Cardiac septum (tissue), 1 donor: ENCODE data around the gene MON1B. TPM values are rescaled to one million over a fixed set of nuclear protein-coding genes. Genes with fewer than 3 reads are reported as not detected.
"Not testable (repeated sequence)": the region's sequence is repeated elsewhere in the genome, so short reads cannot be mapped to it uniquely, and the experiment has no call there.

Experiments
- DNase-seq: peaks from one replicate; pipeline ENCODE4 v3.0.0-alpha.2; 2020; ENCODE audit warnings: low spot score
- intact Hi-C: fragments of 100-400 bp; cut with DNase I; formaldehyde crosslinking; loops from one replicate; pipeline ENCODE4 v1.14.0; 2022
- total RNA-seq: library from RNA; stranded (reverse); fragmentation: NEBNext Ultra II Directional; extraction: Animal tissue kit (Norgen Biotek cat#: 25700); gene quantifications from one replicate; pipeline ENCODE4 v1.2.1, GENCODE V29; 2021
- donor health status: DM: no; HTN: no; CAD: no.

The MON1B gene
- total RNA-seq, 1 donor from 2014 or later, result 21.3 TPM

- DNase-seq, result no peak
- intact Hi-C loops, result loop anchor here (10.0 kb wide), 2 partner anchors 431 to 761 kb away; no protein-coding TSS in a partner anchor
Measured at GRCh38 chr16:77233799-77234519, 43.0 kb downstream of the MON1B start.

DNA sequence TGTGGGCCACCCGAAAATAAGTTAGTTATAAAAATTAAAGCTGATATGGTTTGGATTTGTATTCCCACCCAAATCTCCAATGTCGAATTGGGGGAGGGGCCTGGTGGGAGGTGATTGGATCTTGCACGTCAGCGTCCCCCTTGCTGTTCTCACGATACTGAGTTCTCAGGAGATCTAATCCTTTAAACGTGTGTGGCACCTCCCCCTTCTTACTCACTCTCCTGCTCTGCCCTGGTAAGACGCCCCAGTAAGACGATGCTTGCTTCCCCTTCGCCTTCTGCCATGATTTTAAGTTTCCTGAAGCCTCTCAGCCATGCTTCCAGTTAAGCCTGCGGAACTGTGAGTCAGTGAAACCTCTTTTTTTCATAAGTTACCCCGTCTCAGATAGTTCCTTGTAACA lies 43.6 kb downstream of the MON1B start:
- intact Hi-C loops, result loop anchor here (10.0 kb wide), 2 partner anchors 430 to 760 kb away; no protein-coding TSS in a partner anchor
- DNase-seq, result no peak

DNA sequence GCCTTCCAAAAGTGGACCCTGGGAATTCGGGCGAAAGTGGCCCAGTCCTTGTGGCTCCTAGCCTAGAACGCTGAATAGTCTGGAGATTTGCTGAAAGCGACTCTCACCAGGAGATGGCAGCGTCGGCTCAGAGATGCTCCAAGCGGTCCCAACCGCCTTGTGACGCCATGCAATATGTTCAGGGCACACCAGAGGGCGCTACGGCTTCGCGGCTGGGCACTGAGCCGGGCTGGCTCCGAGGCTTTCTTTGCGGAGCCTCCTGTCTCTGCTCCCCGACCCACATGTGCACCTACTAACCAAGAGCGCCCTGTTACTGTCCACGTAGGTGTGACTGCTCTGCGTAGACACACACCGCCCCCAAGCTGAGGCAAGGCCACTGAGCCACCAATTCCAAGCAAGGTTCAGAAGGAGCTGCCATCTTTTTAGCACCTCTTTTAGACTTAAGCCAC lies 45.1 kb downstream of the MON1B start:
- DNase-seq, result peak; percentile 93
- intact Hi-C loops, result loop anchor here (1.0 to 10.0 kb wide), 3 partner anchors 346 to 759 kb away; no protein-coding TSS in a partner anchor

DNA sequence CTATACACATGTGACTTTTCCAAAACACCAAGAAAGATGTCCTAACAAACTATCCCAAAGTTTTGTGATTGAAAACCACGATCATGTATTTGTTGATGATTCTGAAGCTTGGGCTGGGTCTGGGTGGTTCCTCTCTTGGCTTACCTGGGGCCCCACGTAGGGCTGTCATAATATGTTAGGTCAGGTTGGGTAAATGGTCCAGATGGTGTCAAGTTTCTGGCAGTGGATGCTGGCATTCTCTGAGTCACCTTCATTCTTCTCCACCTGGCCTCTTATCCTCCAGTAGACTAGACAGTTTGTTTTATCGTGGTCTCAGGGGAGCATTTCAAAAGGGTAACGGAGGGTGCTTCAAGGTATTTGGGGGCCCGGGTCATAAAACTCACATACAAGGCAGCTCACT lies 47.6 kb downstream of the MON1B start:
- DNase-seq, result no peak
- intact Hi-C loops, result loop anchor here (10.0 kb wide), 2 partner anchors 426 to 756 kb away; no protein-coding TSS in a partner anchor

DNA sequence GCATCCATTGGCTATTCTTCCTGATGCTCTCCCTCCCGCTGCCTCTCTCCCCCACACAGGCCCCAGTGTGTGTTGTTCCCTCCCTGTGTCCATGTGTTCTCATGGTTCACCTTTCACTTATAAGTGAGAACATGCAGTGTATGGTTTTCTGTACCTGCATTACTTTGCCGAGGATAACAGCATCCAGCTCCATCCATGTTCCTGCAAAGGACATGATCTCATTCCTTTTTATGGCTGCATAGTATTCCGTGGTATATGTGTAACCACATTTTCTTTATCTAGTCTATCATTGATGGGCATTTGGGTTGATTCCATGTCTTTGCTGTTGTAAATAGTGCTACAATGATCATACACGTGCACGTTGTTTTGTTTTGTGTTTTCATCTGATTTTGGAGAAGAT lies 51.5 kb downstream of the MON1B start:
- DNase-seq, intact Hi-C loops: not testable (repeated sequence)

GRCh38 chr16:77246150-77246549 lies 55.2 kb downstream of the MON1B start:
- intact Hi-C loops, result no loop called here
- no peak for DNase-seq

GRCh38 chr16:77250400-77250799 lies 59.4 kb downstream of the MON1B start:
- intact Hi-C loops, result no loop called here
- no peak for DNase-seq

Other genes with a start within 250 kb of the MON1B start
- gene SYCE1L, start 8.2 kb downstream of the MON1B start, total RNA-seq, result 0.83 TPM
- not detected for gene ADAMTS18, start 243.8 kb downstream of the MON1B start, total RNA-seq